OCI-LY1 (cell line): ENCODE measurements around the gene ZNF304.
"Not testable (repeated sequence)": the region's sequence is repeated elsewhere in the genome, so short reads cannot be mapped to it uniquely, and the experiment has no call there.

Experiments
- H2AFZ ChIP-seq: fragments of 200-600 bp; sonication (generic), shearing (Covaris generic); 2 replicates; pipeline ENCODE4 v1.6.0; 2014; ENCODE audit warnings: antibody characterized with exemption, mild to moderate bottlenecking, low read length
- H3F3A ChIP-seq: fragments of 200-600 bp; sonication (generic), shearing (Covaris generic); 2 replicates; pipeline ENCODE4 v1.6.0; 2014; ENCODE audit warnings: mild to moderate bottlenecking, antibody characterized with exemption, low read length, moderate library complexity; ENCODE audit not compliant: insufficient read depth
- H3K27ac ChIP-seq: fragments of 200-600 bp; sonication (generic); 2 replicates; pipeline ENCODE4 v1.5.1; 2014; ENCODE audit warnings: low read length, mixed run types, mild to moderate bottlenecking, low read depth; ENCODE audit not compliant: poor library complexity, severe bottlenecking
- H3K27me3 ChIP-seq: fragments of 200-600 bp; sonication (generic); 2 replicates; pipeline ENCODE4 v1.6.0; 2014; ENCODE audit warnings: antibody characterized with exemption, mild to moderate bottlenecking, low read length, moderate library complexity; ENCODE audit not compliant: insufficient read depth
- H3K36me3 ChIP-seq: fragments of 200-600 bp; sonication (generic); 2 replicates; pipeline ENCODE4 v1.6.1; 2014; ENCODE audit warnings: mild to moderate bottlenecking, antibody characterized with exemption, low read length, moderate library complexity, mixed read lengths; ENCODE audit not compliant: insufficient read depth
- H3K4me1 ChIP-seq: fragments of 200-600 bp; sonication (generic); 2 replicates; pipeline ENCODE4 v1.5.1; 2014; ENCODE audit warnings: mild to moderate bottlenecking, low read length, moderate library complexity; ENCODE audit not compliant: insufficient read depth, severe bottlenecking
- H3K4me2 ChIP-seq: fragments of 200-600 bp; sonication (generic), shearing (Covaris generic); 2 replicates; pipeline ENCODE4 v1.6.1; 2014; ENCODE audit warnings: low read length
- H3K4me3 ChIP-seq: fragments of 200-600 bp; sonication (generic); 2 replicates; pipeline ENCODE4 v1.5.1; 2014; ENCODE audit warnings: low read length, low read depth, mild to moderate bottlenecking, mixed read lengths; ENCODE audit not compliant: poor library complexity, severe bottlenecking
- H3K79me2 ChIP-seq: fragments of 200-600 bp; shearing (Covaris generic); 2 replicates; pipeline ENCODE4 v1.6.1; 2016; ENCODE audit warnings: mixed run types, low read length, mixed read lengths; ENCODE audit not compliant: insufficient read depth
- H3K9ac ChIP-seq: fragments of 200-600 bp; sonication (generic), shearing (Covaris generic); 2 replicates; pipeline ENCODE4 v1.6.1; 2014; ENCODE audit warnings: mild to moderate bottlenecking, low read length, mixed read lengths
- H3K9me2 ChIP-seq: fragments of 200-600 bp; sonication (generic), shearing (Covaris generic); 2 replicates; pipeline ENCODE4 v1.6.1; 2014; ENCODE audit warnings: low read depth, mild to moderate bottlenecking, low read length, mixed read lengths
- H3K9me3 ChIP-seq: fragments of 200-600 bp; shearing (Covaris generic); 2 replicates; pipeline ENCODE4 v1.6.1; 2014; ENCODE audit warnings: low read length, mixed read lengths
- H4K20me1 ChIP-seq: fragments of 200-600 bp; sonication (generic), shearing (Covaris generic); 2 replicates; pipeline ENCODE4 v1.6.0; 2016; ENCODE audit warnings: mild to moderate bottlenecking, low read length; ENCODE audit not compliant: insufficient read depth
- CTCF ChIP-seq: fragments of 200-600 bp; sonication (generic), shearing (Covaris generic); IDR thresholded peaks from 2 replicates; pipeline ENCODE4 v1.5.1; 2017; ENCODE audit warnings: mild to moderate bottlenecking, antibody characterized with exemption, low read length, moderate library complexity, mixed read lengths
- EZH2 ChIP-seq: fragments of 200-600 bp; sonication (generic), shearing (Covaris generic); IDR thresholded peaks from 2 replicates; pipeline ENCODE4 v1.8.0; 2017; ENCODE audit warnings: borderline replicate concordance, mixed run types, mild to moderate bottlenecking, antibody characterized with exemption, low read length, moderate library complexity, mixed read lengths

The ZNF304 gene

GRCh38 chr19:57366776-57367175, 15.7 kb downstream of the ZNF304 start:
- Histone ChIP-seq H3F3A (no peaks in the 10 kb centered on the region), H4K20me1 (no peaks in the 10 kb centered on the region), H3K27me3 (no peaks in the 10 kb centered on the region), H3K9me2 (no peaks in the 10 kb centered on the region), H3K27ac (no peak overlapping the region), H3K36me3 (peaks cover 19% of the 10 kb centered on the region), H3K4me3 (no peak overlapping the region), H3K9ac (no peak overlapping the region), H2AFZ (no peak overlapping the region), H3K9me3 (0 out of 2 replicates have a peak, but pooled peaks cover 2% of the 10 kb centered on the region), H3K79me2 (0 out of 2 replicates have a peak, but pooled peaks cover 5% of the 10 kb centered on the region), H3K4me1 (peaks cover 11% of the 10 kb centered on the region), H3K4me2 (no peak overlapping the region)
- TF ChIP-seq CTCF, result no peak
- no peak for TF ChIP-seq EZH2

- Histone ChIP-seq H3F3A (no peaks in the 10 kb centered on the region), H3K4me2 (no peak overlapping the region), H3K27ac (no peak overlapping the region), H3K4me3 (no peak overlapping the region), H3K9me3 (peaks cover 36% of the 10 kb centered on the region), H3K36me3 (peaks cover 74% of the 10 kb centered on the region), H4K20me1 (no peaks in the 10 kb centered on the region), H3K79me2 (no peaks in the 10 kb centered on the region), H2AFZ (no peak overlapping the region), H3K9ac (no peak overlapping the region), H3K27me3 (no peaks in the 10 kb centered on the region), H3K9me2 (no peaks in the 10 kb centered on the region), H3K4me1 (no peaks in the 10 kb centered on the region)
- TF ChIP-seq CTCF (no peak), EZH2 (no peak)
Measured at GRCh38 chr19:57374179-57374578, 23.1 kb downstream of the ZNF304 start.

GRCh38 chr19:57374647-57375046, 23.6 kb downstream of the ZNF304 start:
- H3K4me2 ChIP-seq, H3K27ac ChIP-seq, H3K27me3 ChIP-seq, H3K9ac ChIP-seq, H3K4me3 ChIP-seq, H4K20me1 ChIP-seq, H3K79me2 ChIP-seq, H3F3A ChIP-seq, H2AFZ ChIP-seq, H3K9me2 ChIP-seq, H3K4me1 ChIP-seq: not testable (repeated sequence)
- Histone ChIP-seq H3K36me3 (peaks cover 74% of the 10 kb centered on the region), H3K9me3 (peaks cover 39% of the 10 kb centered on the region)

- no peak overlapping the region for H3K4me3 ChIP-seq
- H4K20me1 ChIP-seq, result no peaks in the 10 kb centered on the region
- H3K27ac ChIP-seq, result no peak overlapping the region
- H3K9me3 ChIP-seq, result peaks cover 51% of the 10 kb centered on the region
- no peak overlapping the region for H3K9ac ChIP-seq
- H3K36me3 ChIP-seq, result peaks cover 72% of the 10 kb centered on the region
- TF ChIP-seq CTCF (no peak), EZH2 (no peak)
- no peaks in the 10 kb centered on the region for H3K79me2 ChIP-seq
- H3K9me2 ChIP-seq, result no peaks in the 10 kb centered on the region
- H3F3A ChIP-seq, result no peaks in the 10 kb centered on the region
- H3K4me2 ChIP-seq, result no peak overlapping the region
- no peak overlapping the region for H2AFZ ChIP-seq
- no peaks in the 10 kb centered on the region for H3K27me3 ChIP-seq
- H3K4me1 ChIP-seq, result no peaks in the 10 kb centered on the region
Measured at GRCh38 chr19:57376151-57376550, 25.1 kb downstream of the ZNF304 start.
